GM23338 (cell line): Measurements from ENCODE around the gene MGLL.

ENCODE experiments used
- EZH2phosphoT487 ChIP-seq: fragments of 200-600 bp; sonication (generic); IDR thresholded peaks from one replicate; pipeline ENCODE4 v1.8.1; 2018; ENCODE audit warnings: antibody characterized with exemption; ENCODE audit not compliant: unreplicated experiment
- JUNB ChIP-seq: IDR thresholded peaks from one replicate; pipeline ENCODE4 v1.6.1; 2016; ENCODE audit warnings: antibody characterized with exemption; ENCODE audit not compliant: unreplicated experiment
- POLR2AphosphoS5 ChIP-seq: IDR thresholded peaks from 2 replicates; pipeline ENCODE4 v1.6.1; 2016; ENCODE audit warnings: antibody characterized with exemption, low read depth
- TF ChIP-seq, protein P1 (sequence below), 2 experiments: fragments of 200-600 bp in 1 of 2; sonication (generic) in 1 of 2; conservative IDR thresholded peaks; 2 replicates each; pipeline versions ENCODE4 v1.5.1 to v1.6.1; 2016 to 2017; ENCODE audit warnings: antibody characterized with exemption in 2 of 2, low read depth in 2 of 2, mild to moderate bottlenecking in 2 of 2, moderate library complexity in 1 of 2
- TF ChIP-seq, protein P2 (sequence below): fragments of 250-450 bp; sonication (Bioruptor Pico); IDR thresholded peaks from 2 replicates; pipeline ENCODE4 v1.5.0; 2020; ENCODE audit warnings: mild to moderate bottlenecking, moderate library complexity

DNA sequence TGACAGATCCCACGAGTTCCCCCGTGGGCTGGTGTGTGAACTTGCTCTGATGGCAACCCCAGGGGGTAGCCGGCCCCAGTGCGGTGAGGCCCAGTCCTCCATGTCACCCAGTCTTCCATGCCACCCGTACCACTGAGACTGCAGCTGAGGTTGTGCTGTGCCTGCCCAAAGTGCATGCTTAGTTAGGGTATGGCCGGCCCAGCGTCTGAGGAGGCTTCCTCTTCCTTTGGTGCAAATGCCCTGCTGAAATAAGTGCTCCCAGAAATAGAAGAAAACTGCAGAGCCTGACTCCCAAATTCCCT, 31.5 kb downstream of the MGLL start:
- TF ChIP-seq, protein P1, sequence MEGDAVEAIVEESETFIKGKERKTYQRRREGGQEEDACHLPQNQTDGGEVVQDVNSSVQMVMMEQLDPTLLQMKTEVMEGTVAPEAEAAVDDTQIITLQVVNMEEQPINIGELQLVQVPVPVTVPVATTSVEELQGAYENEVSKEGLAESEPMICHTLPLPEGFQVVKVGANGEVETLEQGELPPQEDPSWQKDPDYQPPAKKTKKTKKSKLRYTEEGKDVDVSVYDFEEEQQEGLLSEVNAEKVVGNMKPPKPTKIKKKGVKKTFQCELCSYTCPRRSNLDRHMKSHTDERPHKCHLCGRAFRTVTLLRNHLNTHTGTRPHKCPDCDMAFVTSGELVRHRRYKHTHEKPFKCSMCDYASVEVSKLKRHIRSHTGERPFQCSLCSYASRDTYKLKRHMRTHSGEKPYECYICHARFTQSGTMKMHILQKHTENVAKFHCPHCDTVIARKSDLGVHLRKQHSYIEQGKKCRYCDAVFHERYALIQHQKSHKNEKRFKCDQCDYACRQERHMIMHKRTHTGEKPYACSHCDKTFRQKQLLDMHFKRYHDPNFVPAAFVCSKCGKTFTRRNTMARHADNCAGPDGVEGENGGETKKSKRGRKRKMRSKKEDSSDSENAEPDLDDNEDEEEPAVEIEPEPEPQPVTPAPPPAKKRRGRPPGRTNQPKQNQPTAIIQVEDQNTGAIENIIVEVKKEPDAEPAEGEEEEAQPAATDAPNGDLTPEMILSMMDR (conservative IDR thresholded peaks at IDR 0.05; ENCODE audit: low read depth in 2 of 2), result no peak
- TF ChIP-seq EZH2phosphoT487, result no peak
- TF ChIP-seq, protein P2, sequence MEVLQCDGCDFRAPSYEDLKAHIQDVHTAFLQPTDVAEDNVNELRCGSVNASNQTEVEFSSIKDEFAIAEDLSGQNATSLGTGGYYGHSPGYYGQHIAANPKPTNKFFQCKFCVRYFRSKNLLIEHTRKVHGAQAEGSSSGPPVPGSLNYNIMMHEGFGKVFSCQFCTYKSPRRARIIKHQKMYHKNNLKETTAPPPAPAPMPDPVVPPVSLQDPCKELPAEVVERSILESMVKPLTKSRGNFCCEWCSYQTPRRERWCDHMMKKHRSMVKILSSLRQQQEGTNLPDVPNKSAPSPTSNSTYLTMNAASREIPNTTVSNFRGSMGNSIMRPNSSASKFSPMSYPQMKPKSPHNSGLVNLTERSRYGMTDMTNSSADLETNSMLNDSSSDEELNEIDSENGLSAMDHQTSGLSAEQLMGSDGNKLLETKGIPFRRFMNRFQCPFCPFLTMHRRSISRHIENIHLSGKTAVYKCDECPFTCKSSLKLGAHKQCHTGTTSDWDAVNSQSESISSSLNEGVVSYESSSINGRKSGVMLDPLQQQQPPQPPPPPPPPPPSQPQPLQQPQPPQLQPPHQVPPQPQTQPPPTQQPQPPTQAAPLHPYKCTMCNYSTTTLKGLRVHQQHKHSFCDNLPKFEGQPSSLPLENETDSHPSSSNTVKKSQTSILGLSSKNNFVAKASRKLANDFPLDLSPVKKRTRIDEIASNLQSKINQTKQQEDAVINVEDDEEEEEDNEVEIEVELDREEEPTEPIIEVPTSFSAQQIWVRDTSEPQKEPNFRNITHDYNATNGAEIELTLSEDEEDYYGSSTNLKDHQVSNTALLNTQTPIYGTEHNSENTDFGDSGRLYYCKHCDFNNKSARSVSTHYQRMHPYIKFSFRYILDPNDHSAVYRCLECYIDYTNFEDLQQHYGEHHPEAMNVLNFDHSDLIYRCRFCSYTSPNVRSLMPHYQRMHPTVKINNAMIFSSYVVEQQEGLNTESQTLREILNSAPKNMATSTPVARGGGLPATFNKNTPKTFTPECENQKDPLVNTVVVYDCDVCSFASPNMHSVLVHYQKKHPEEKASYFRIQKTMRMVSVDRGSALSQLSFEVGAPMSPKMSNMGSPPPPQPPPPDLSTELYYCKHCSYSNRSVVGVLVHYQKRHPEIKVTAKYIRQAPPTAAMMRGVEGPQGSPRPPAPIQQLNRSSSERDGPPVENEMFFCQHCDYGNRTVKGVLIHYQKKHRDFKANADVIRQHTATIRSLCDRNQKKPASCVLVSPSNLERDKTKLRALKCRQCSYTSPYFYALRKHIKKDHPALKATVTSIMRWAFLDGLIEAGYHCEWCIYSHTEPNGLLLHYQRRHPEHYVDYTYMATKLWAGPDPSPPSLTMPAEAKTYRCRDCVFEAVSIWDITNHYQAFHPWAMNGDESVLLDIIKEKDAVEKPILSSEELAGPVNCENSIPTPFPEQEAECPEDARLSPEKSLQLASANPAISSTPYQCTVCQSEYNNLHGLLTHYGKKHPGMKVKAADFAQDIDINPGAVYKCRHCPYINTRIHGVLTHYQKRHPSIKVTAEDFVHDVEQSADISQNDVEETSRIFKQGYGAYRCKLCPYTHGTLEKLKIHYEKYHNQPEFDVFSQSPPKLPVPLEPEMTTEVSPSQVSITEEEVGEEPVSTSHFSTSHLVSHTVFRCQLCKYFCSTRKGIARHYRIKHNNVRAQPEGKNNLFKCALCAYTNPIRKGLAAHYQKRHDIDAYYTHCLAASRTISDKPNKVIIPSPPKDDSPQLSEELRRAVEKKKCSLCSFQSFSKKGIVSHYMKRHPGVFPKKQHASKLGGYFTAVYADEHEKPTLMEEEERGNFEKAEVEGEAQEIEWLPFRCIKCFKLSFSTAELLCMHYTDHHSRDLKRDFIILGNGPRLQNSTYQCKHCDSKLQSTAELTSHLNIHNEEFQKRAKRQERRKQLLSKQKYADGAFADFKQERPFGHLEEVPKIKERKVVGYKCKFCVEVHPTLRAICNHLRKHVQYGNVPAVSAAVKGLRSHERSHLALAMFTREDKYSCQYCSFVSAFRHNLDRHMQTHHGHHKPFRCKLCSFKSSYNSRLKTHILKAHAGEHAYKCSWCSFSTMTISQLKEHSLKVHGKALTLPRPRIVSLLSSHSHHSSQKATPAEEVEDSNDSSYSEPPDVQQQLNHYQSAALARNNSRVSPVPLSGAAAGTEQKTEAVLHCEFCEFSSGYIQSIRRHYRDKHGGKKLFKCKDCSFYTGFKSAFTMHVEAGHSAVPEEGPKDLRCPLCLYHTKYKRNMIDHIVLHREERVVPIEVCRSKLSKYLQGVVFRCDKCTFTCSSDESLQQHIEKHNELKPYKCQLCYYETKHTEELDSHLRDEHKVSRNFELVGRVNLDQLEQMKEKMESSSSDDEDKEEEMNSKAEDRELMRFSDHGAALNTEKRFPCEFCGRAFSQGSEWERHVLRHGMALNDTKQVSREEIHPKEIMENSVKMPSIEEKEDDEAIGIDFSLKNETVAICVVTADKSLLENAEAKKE, result no peak
- no peak for TF ChIP-seq POLR2AphosphoS5
- TF ChIP-seq JUNB, result no peak
